Mammary epithelial cell (primary cell): ENCODE data around the gene CRAMP1.

ENCODE experiments used
- CTCF ChIP-seq, 2 donors: IDR thresholded peaks in 1 of 2; conservative IDR thresholded peaks in 1 of 2; 2 replicates each; pipeline ENCODE4 v1.5.1; 2011 to 2012; ENCODE audit warnings: inconsistent platforms in 2 of 2, low read length in 2 of 2, mild to moderate bottlenecking in 2 of 2, control low read depth in 1 of 2, low read depth in 1 of 2; ENCODE audit not compliant: insufficient read depth in 1 of 2; ENCODE audit errors: extremely low read depth in 1 of 2
- EZH2 ChIP-seq: IDR thresholded peaks from 2 replicates; pipeline ENCODE4 v1.6.1; 2012; ENCODE audit warnings: low read length, inconsistent platforms, borderline replicate concordance

GRCh38 chr16:1670866-1671265 is 58.7 kb downstream of the CRAMP1 start:
- TF ChIP-seq CTCF (conservative IDR thresholded peaks at IDR 0.05 in 1 of 2, IDR thresholded peaks at IDR 0.05 in 1 of 2; ENCODE audit: extremely low read depth in 1 of 2, insufficient read depth in 1 of 2, low read depth in 1 of 2, low read length in 2 of 2) (no peak), EZH2 (no peak)
